GM12891 (cell line): ENCODE results near the gene COX8C.
"Not testable (repeated sequence)": the region's sequence is repeated elsewhere in the genome, so short reads cannot be mapped to it uniquely, and the experiment has no call there.

Source experiments
- POLR2A ChIP-seq: IDR thresholded peaks from 2 replicates; pipeline ENCODE4 v1.6.1; 2011; ENCODE audit warnings: low read depth, low read length, control low read depth
- POLR2AphosphoS5 ChIP-seq: IDR thresholded peaks from 2 replicates; pipeline ENCODE4 v1.6.1; 2011; ENCODE audit warnings: low read depth, low read length, control low read depth
- SPI1 ChIP-seq: IDR thresholded peaks from 2 replicates; pipeline ENCODE4 v1.6.1; 2011; ENCODE audit warnings: low read depth, low read length, control low read depth
- TAF1 ChIP-seq: IDR thresholded peaks from 2 replicates; pipeline ENCODE4 v1.6.1; 2011; ENCODE audit warnings: low read depth, low read length, control low read depth

- not testable (repeated sequence) for TF ChIP-seq TAF1, POLR2A, POLR2AphosphoS5, SPI1
Observed at GRCh38 chr14:93354873-93355272, 7.9 kb downstream of the COX8C start.
